HUES48 (cell line): ENCODE data around the gene FHOD1.

Source experiments
- H3K27ac ChIP-seq: one replicate; pipeline ENCODE4 v1.7.0; 2013; ENCODE audit warnings: low read depth, low read length, inconsistent platforms
- H3K27me3 ChIP-seq: 2 replicates; pipeline ENCODE4 v1.6.1; 2013; ENCODE audit warnings: mild to moderate bottlenecking, low read length; ENCODE audit not compliant: control insufficient read depth, insufficient read depth
- H3K36me3 ChIP-seq: 2 replicates; pipeline ENCODE4 v1.6.1; 2013; ENCODE audit warnings: low read length; ENCODE audit not compliant: control insufficient read depth, insufficient read depth
- H3K4me1 ChIP-seq: 2 replicates; pipeline ENCODE4 v1.6.1; 2013; ENCODE audit warnings: mild to moderate bottlenecking, low read length; ENCODE audit not compliant: control insufficient read depth, insufficient read depth
- H3K4me3 ChIP-seq: 2 replicates; pipeline ENCODE4 v1.5.1; 2013; ENCODE audit warnings: mild to moderate bottlenecking, low read depth, low read length
- H3K9ac ChIP-seq: 2 replicates; pipeline ENCODE4 v1.6.1; 2013; ENCODE audit warnings: mild to moderate bottlenecking, low read depth, low read length, moderate library complexity
- H3K9me3 ChIP-seq: 2 replicates; pipeline ENCODE4 v1.6.1; 2013; ENCODE audit warnings: low read length; ENCODE audit not compliant: control insufficient read depth, insufficient read depth

Gene FHOD1

DNA sequence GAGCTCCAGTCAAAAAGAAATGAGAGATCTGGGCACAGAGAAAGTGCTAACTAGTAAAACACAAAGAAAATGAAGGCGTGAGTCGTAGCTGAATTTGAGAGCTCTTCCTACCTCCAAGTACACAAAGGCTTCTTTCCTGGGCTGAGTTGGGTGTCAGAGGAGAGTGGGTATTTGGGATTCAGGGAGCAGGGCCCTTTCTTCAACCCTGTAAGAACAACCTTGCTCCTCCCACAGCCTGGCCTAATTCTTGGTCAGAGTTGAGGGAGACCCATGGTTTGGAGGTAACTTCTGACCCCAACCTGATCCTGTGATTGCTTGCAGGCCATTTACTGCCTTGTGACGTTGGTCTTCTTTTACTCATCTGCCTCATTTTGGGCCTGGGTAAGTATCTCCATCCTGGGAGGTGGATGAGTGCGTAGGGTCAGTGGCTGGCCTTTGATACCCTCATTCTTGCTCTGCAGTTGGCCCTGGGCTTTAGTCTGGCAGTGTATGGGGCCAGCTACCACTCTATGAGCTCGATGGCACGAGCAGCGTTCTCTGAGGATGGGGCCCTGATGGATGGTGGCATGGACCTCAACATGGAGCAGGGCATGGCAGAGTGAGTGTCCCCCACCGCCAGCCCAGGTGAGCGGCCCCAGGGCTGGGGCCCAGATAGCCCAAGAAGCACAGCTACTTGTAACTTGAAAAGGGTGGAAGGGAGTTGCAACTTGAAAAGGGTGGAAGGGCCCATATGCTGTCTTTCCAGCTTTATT, 19.1 kb downstream of the FHOD1 start:
- H3K9ac ChIP-seq, result no peak overlapping the region
- H3K4me1 ChIP-seq, result peaks cover 4% of the 10 kb centered on the region; the same call in 1 of the 2 replicates
- peaks cover 42% of the 10 kb centered on the region for H3K36me3 ChIP-seq
- H3K4me3 ChIP-seq, result peak overlapping the region; percentile 92
- H3K9me3 ChIP-seq, result no peaks in the 10 kb centered on the region
- H3K27me3 ChIP-seq, result no peaks in the 10 kb centered on the region
- no peak overlapping the region for H3K27ac ChIP-seq

GRCh38 chr16:67227567-67227921, 19.7 kb downstream of the FHOD1 start:
- H3K9ac ChIP-seq, result peak overlapping the region; percentile 71
- peak overlapping the region; percentile 71 for H3K27ac ChIP-seq
- no peaks in the 10 kb centered on the region for H3K27me3 ChIP-seq
- H3K9me3 ChIP-seq, result no peaks in the 10 kb centered on the region
- H3K36me3 ChIP-seq, result peaks cover 41% of the 10 kb centered on the region
- peak overlapping the region; percentile 92 for H3K4me3 ChIP-seq
- peaks cover 4% of the 10 kb centered on the region; the same call in 1 of the 2 replicates for H3K4me1 ChIP-seq

DNA sequence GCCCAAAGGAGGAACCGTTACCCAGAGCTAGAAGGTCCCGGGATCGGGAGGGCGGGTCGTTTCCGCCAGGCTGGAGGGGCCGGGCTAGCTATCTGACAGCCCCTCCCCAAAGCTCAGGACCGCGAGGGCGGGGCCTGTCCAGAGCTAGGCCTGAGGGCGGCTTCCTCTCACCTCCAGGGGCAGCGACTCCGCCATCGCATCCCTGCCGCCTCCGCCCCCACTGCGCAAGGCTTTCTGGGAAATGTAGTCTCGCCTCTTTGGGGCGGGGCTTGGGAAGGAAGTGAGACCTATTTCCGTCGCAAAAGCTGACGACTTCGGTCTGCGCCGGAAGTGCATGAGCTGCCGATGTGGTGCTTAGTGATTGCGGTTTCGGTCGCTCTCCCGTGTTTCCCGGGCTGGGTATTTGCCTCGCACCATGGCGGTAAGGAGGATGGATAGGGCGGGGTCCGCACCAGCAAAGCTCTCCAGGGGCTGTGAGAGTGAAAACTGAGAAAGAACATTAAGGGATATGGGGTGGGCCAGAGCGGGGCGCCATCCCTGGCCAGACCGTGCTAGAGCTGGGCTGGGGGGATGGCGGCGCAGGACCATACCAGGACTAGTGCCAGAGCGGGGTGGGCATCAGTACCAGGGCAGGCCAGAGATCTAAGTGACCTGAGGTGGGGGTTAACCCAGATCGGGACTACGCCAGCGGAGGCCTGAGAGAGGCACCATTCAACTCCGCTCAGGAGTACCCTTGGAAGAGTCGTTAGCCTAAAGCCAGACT, 20.3 kb downstream of the FHOD1 start, which contains the start of gene TMEM208:
Gene TMEM208 (plus strand): TSS at position 327 of the 763 bp plus-strand sequence. CDS start 89 bp downstream, at position 416.
- Histone ChIP-seq H3K9me3 (no peaks in the 10 kb centered on the region), H3K36me3 (peaks cover 40% of the 10 kb centered on the region), H3K27me3 (no peaks in the 10 kb centered on the region), H3K4me3 (peak within 1 kb of the TSS; percentile 92), H3K27ac (peak within 1 kb of the TSS; percentile 71), H3K4me1 (peaks cover 4% of the 10 kb centered on the region; the same call in 1 of the 2 replicates), H3K9ac (peak within 1 kb of the TSS; percentile 71)

GRCh38 chr16:67226295-67226803, 20.9 kb downstream of the FHOD1 start:
- Histone ChIP-seq H3K36me3 (peaks cover 34% of the 10 kb centered on the region), H3K27me3 (no peaks in the 10 kb centered on the region), H3K9ac (no peak overlapping the region), H3K4me3 (peak overlapping the region; percentile 92), H3K9me3 (no peaks in the 10 kb centered on the region), H3K4me1 (peaks cover 4% of the 10 kb centered on the region; the same call in 1 of the 2 replicates), H3K27ac (no peak overlapping the region)

- peaks cover 4% of the 10 kb centered on the region; the same call in 1 of the 2 replicates for H3K4me1 ChIP-seq
- no peak overlapping the region for H3K4me3 ChIP-seq
- no peak overlapping the region for H3K27ac ChIP-seq
- H3K27me3 ChIP-seq, result no peaks in the 10 kb centered on the region
- no peaks in the 10 kb centered on the region for H3K9me3 ChIP-seq
- H3K9ac ChIP-seq, result no peak overlapping the region
- peaks cover 10% of the 10 kb centered on the region for H3K36me3 ChIP-seq
These were observed 23.3 kb downstream of the FHOD1 start for GRCh38 chr16:67223992-67224391.

DNA sequence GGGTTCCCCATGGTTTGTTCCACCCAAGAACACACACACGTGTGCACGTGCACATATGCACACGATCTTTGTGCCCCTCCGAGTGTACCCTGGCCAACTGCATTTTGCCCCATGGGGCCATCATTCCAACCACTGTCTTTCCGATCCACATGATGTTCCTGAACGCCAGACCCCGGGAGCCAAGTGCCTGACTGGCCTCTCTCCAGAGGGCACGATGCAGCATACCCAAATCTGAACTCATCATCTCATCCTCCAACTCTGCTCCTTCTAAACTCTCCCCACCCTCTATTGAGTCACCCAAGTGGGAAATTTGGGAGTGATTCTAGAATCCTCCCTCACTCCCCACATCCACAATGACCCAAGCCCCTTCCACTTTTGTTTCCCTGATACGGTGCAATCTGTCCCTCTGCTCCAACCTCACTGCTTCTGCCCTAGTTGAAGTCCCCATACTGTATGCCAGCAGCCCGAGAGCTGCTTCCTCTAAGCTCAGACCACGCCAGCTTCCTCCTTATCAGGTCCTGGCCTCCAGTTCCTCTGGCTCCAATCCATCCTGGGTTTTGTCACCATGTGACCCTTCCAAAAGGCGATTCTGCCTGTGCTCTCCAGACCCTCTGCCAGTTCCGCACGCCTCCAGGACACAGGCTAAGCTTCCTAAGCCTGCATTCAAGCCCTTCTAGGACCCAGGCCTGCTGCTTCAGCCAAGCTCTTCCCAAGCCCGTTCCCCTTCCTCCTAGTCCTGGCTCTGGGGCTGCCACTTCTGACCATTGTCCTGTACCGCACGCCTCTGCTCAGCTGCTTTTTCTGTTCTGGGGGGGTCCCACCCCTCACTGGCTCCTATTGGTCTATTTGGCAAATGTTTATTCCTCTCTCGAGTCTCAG, 30.4 kb downstream of the FHOD1 start:
- no peaks in the 10 kb centered on the region for H3K9me3 ChIP-seq
- H3K36me3 ChIP-seq, result no peaks in the 10 kb centered on the region
- no peak overlapping the region for H3K27ac ChIP-seq
- H3K9ac ChIP-seq, result no peak overlapping the region
- H3K4me1 ChIP-seq, result no peaks in the 10 kb centered on the region
- peaks cover 4% of the 10 kb centered on the region for H3K27me3 ChIP-seq
- H3K4me3 ChIP-seq, result no peak overlapping the region

- Histone ChIP-seq H3K4me1 (no peaks in the 10 kb centered on the region), H3K9me3 (no peaks in the 10 kb centered on the region), H3K27ac (no peak overlapping the region), H3K36me3 (no peaks in the 10 kb centered on the region), H3K4me3 (no peak overlapping the region), H3K27me3 (peaks cover 8% of the 10 kb centered on the region), H3K9ac (no peak overlapping the region)
These were observed 31.6 kb downstream of the FHOD1 start for GRCh38 chr16:67215706-67216105.

GRCh38 chr16:67213197-67214019, 33.9 kb downstream of the FHOD1 start:
- H3K36me3 ChIP-seq, result no peaks in the 10 kb centered on the region
- H3K9me3 ChIP-seq, result no peaks in the 10 kb centered on the region
- peaks cover 8% of the 10 kb centered on the region for H3K27me3 ChIP-seq
- no peak overlapping the region for H3K9ac ChIP-seq
- no peak overlapping the region for H3K4me3 ChIP-seq
- H3K4me1 ChIP-seq, result no peaks in the 10 kb centered on the region
- no peak overlapping the region for H3K27ac ChIP-seq

DNA sequence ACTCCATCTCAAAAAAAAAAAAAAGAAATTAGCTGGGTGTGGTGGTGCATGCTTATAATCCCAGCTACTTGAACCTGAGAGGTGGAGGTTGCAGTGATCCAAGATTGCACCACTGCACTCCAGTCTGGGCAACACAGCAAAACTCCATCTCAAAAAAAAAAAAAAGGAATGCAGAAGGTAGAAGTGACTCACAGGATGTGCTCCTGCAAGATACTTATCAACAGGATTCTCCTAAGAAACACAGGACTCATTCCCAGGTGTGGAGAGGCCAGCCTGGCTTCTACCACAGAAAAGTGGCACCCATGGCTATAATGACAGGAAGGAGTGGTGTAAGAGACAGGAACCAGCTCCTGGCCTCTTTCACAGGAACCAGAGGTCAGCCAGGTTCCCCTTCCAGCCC, 34.5 kb downstream of the FHOD1 start:
- H3K9ac ChIP-seq, result no peak overlapping the region
- H3K9me3 ChIP-seq, result no peaks in the 10 kb centered on the region
- no peak overlapping the region for H3K27ac ChIP-seq
- no peaks in the 10 kb centered on the region for H3K4me1 ChIP-seq
- H3K36me3 ChIP-seq, result no peaks in the 10 kb centered on the region
- no peak overlapping the region for H3K4me3 ChIP-seq
- H3K27me3 ChIP-seq, result peaks cover 8% of the 10 kb centered on the region

DNA sequence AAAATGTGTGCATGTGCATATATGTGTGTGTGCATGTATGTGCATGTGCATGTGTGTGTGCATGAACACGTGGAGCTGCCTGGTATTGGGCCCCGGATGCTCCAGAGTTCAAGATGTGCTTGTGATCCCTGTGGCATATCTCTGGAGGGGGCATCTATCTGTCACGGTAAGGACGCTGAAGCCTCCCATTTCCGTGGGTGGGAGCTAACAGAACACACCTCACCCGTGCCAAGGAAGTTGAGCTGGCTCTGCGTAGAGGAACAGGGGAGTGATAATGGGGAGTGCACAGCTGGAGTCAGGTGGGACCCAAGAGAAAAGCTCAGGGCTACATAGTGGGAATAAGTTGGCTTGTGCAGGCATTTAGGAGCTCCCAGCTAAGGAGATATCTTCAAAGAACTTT, 35.6 kb downstream of the FHOD1 start:
- H3K27me3 ChIP-seq, result peaks cover 8% of the 10 kb centered on the region
- no peak overlapping the region for H3K9ac ChIP-seq
- no peaks in the 10 kb centered on the region for H3K9me3 ChIP-seq
- H3K4me3 ChIP-seq, result no peak overlapping the region
- no peaks in the 10 kb centered on the region for H3K36me3 ChIP-seq
- H3K4me1 ChIP-seq, result peaks cover 5% of the 10 kb centered on the region; the same call in 1 of the 2 replicates
- H3K27ac ChIP-seq, result no peak overlapping the region
